Heart left ventricle (tissue), 13 donors: ENCODE data around the gene BARHL1.

Experiments used
- POLR2A ChIP-seq, 2 donors: fragments of 450-650 bp; IDR thresholded peaks; one replicate each; pipeline ENCODE4 v1.6.1; 2017; ENCODE audit warnings: antibody characterized with exemption in 2 of 2, mild to moderate bottlenecking in 2 of 2, moderate library complexity in 2 of 2
- TF ChIP-seq, protein P1 (sequence below), 12 donors: fragments of 200-600 bp; sonication (generic) in 4 of 12; IDR thresholded peaks; one replicate each; pipeline versions ENCODE4 v1.5.0 to v1.8.0; 2018 to 2022; ENCODE audit warnings: antibody characterized with exemption in 12 of 12, mild to moderate bottlenecking in 5 of 12
- donor health status: ischemic (EF 13 %, LVEDD 7.1; RV severe dilation, severe dysfunction).
- donor health status: DM: no; HTN: yes; CAD: no.
- donor health status: DM: no; HTN: no; CAD: no.
- donor health status: ischemic (EF 25% LVEDD 6.9; RV normal size, moderate dysfunction).
- donor health status: ischemic (EF 25% LVEDD 5.7; RV mildly dilated, moderate dysfunction).
- donor health status: ischemic (EF 35%, LVEDD 5.7; RV mildly dilated, moderate dysfunction).
- donor health status: nonischemic (EF 11% LVEDD 7.7; RV severe dilation, severe dysfunction).
- donor health status: DM: yes; HTN: yes; CAD: no.
- donor health status: PGD.
- donor health status: ischemic (EF 29% LVEDD 5.4; RV normal size, mild dysfunction).
- donor health status: nonischemic (EF 23%, LVEDD 6.1; RV moderate dilation, normal function).

DNA sequence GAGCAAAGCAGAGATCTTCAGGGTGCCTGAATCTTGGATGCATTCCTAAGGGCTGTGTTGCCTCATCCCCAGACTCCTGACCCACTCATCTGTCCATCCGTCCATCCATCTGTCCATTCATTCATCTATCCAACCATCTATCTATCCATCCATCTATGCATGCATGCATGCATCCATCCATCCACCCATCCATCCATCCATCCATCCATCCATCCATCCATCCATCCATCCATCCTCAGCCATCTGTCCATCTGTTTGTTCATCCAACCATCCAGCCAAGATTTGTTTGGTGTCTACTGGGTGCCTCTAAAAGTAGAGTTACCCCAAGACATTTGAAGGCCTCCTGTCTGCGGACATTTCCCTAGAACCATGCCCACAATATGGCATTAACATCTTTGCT lies 27.7 kb upstream of the BARHL1 start:
- TF ChIP-seq, protein P1, sequence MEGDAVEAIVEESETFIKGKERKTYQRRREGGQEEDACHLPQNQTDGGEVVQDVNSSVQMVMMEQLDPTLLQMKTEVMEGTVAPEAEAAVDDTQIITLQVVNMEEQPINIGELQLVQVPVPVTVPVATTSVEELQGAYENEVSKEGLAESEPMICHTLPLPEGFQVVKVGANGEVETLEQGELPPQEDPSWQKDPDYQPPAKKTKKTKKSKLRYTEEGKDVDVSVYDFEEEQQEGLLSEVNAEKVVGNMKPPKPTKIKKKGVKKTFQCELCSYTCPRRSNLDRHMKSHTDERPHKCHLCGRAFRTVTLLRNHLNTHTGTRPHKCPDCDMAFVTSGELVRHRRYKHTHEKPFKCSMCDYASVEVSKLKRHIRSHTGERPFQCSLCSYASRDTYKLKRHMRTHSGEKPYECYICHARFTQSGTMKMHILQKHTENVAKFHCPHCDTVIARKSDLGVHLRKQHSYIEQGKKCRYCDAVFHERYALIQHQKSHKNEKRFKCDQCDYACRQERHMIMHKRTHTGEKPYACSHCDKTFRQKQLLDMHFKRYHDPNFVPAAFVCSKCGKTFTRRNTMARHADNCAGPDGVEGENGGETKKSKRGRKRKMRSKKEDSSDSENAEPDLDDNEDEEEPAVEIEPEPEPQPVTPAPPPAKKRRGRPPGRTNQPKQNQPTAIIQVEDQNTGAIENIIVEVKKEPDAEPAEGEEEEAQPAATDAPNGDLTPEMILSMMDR (IDR thresholded peaks at IDR 0.05): no peak
- no peak for TF ChIP-seq POLR2A (IDR thresholded peaks at IDR 0.05)
